ENCODE results near the gene CXorf58. TPM values are rescaled to one million over a fixed set of nuclear protein-coding genes. Genes with fewer than 3 reads are reported as not detected.

Gene CXorf58
- total RNA-seq, 1 donor, result 0.10 TPM

- Histone ChIP-seq H3K4me3 (ENCODE audit: low read length) (no peak overlapping the region), H3K9me3 (ENCODE audit: low read depth, low read length) (no peaks in the 10 kb centered on the region), H3K27me3 (ENCODE audit: insufficient read depth, low read length) (no peaks in the 10 kb centered on the region), H3K4me1 (ENCODE audit: insufficient read depth, low read length) (no peaks in the 10 kb centered on the region)
These were observed 12.0 kb downstream of the CXorf58 start for GRCh38 chrX:23919706-23920320.

- Histone ChIP-seq H3K27me3 (ENCODE audit: insufficient read depth, low read length) (no peaks in the 10 kb centered on the region), H3K4me3 (ENCODE audit: low read length) (no peak overlapping the region), H3K9me3 (ENCODE audit: low read depth, low read length) (no peaks in the 10 kb centered on the region), H3K4me1 (ENCODE audit: insufficient read depth, low read length) (peaks cover 2% of the 10 kb centered on the region)
These were observed 18.2 kb downstream of the CXorf58 start for GRCh38 chrX:23926015-23926414.

GRCh38 chrX:23930894-23931604 is 23.2 kb downstream of the CXorf58 start:
- H3K27me3 ChIP-seq (ENCODE audit: insufficient read depth, low read length), result no peaks in the 10 kb centered on the region
- no peak overlapping the region for H3K4me3 ChIP-seq (ENCODE audit: low read length)
- no peaks in the 10 kb centered on the region for H3K9me3 ChIP-seq (ENCODE audit: low read depth, low read length)
- peaks cover 8% of the 10 kb centered on the region for H3K4me1 ChIP-seq (ENCODE audit: insufficient read depth, low read length)

- no peak overlapping the region for H3K4me3 ChIP-seq (ENCODE audit: low read length)
These were observed 24.2 kb downstream of the CXorf58 start for GRCh38 chrX:23932046-23932445.

GRCh38 chrX:23935106-23935505 is 27.3 kb downstream of the CXorf58 start:
- no peak overlapping the region for H3K4me3 ChIP-seq (ENCODE audit: low read length)
- H3K9me3 ChIP-seq (ENCODE audit: low read depth, low read length), result no peaks in the 10 kb centered on the region
- H3K27me3 ChIP-seq (ENCODE audit: insufficient read depth, low read length), result no peaks in the 10 kb centered on the region
- peaks cover 8% of the 10 kb centered on the region for H3K4me1 ChIP-seq (ENCODE audit: insufficient read depth, low read length)

More at GRCh38 chrX:23932046-23932445, 24.2 kb downstream of the CXorf58 start:
- Histone ChIP-seq H3K27me3 (ENCODE audit: insufficient read depth, low read length) (no peaks in the 10 kb centered on the region), H3K4me1 (ENCODE audit: insufficient read depth, low read length) (peaks cover 8% of the 10 kb centered on the region), H3K9me3 (ENCODE audit: low read depth, low read length) (no peaks in the 10 kb centered on the region)

- Histone ChIP-seq H3K9me3 (ENCODE audit: low read depth, low read length) (no peaks in the 10 kb centered on the region), H3K4me1 (ENCODE audit: insufficient read depth, low read length) (peaks cover 5% of the 10 kb centered on the region), H3K27me3 (ENCODE audit: insufficient read depth, low read length) (no peaks in the 10 kb centered on the region), H3K4me3 (ENCODE audit: low read length) (no peak overlapping the region)
These were observed 28.4 kb downstream of the CXorf58 start for GRCh38 chrX:23936180-23936579.

DNA sequence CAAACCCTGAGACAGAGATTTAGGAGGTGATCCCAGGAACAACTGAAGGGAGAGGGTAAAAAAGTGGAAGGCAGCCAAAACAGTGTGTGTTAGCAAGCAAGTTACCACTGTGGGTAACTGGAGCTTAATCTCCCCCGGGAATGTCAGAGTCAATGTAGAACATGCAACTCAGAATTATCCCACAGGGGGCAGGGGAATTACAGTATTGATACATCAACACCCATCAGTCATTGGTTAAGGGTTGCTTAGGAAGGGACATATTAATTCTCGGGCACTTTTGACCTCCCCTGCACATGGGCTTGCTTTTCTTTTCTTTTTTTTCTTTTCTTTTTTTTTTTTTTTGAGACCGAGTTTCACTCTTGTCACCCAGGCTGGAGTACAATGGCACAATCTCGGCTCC is 29.3 kb downstream of the CXorf58 start:
- Histone ChIP-seq H3K27me3 (ENCODE audit: insufficient read depth, low read length) (no peaks in the 10 kb centered on the region), H3K9me3 (ENCODE audit: low read depth, low read length) (no peaks in the 10 kb centered on the region), H3K4me3 (ENCODE audit: low read length) (no peak overlapping the region), H3K4me1 (ENCODE audit: insufficient read depth, low read length) (no peaks in the 10 kb centered on the region)

- Histone ChIP-seq H3K9me3 (ENCODE audit: low read depth, low read length) (no peaks in the 10 kb centered on the region), H3K27me3 (ENCODE audit: insufficient read depth, low read length) (no peaks in the 10 kb centered on the region)
These were observed 30.9 kb downstream of the CXorf58 start for GRCh38 chrX:23938690-23939089.

GRCh38 chrX:23939203-23939602 is 31.4 kb downstream of the CXorf58 start:
- Histone ChIP-seq H3K4me1 (ENCODE audit: insufficient read depth, low read length) (no peaks in the 10 kb centered on the region), H3K9me3 (ENCODE audit: low read depth, low read length) (no peaks in the 10 kb centered on the region), H3K27me3 (ENCODE audit: insufficient read depth, low read length) (no peaks in the 10 kb centered on the region), H3K4me3 (ENCODE audit: low read length) (no peak overlapping the region)

More at GRCh38 chrX:23938690-23939089, 30.9 kb downstream of the CXorf58 start:
- Histone ChIP-seq H3K4me3 (ENCODE audit: low read length) (no peak overlapping the region), H3K4me1 (ENCODE audit: insufficient read depth, low read length) (no peaks in the 10 kb centered on the region)

- no peaks in the 10 kb centered on the region for H3K9me3 ChIP-seq (ENCODE audit: low read depth, low read length)
- no peaks in the 10 kb centered on the region for H3K27me3 ChIP-seq (ENCODE audit: insufficient read depth, low read length)
- no peaks in the 10 kb centered on the region for H3K4me1 ChIP-seq (ENCODE audit: insufficient read depth, low read length)
- no peak overlapping the region for H3K4me3 ChIP-seq (ENCODE audit: low read length)
These were observed 36.4 kb downstream of the CXorf58 start for GRCh38 chrX:23944234-23944633.

GRCh38 chrX:23945206-23945605 is 37.4 kb downstream of the CXorf58 start:
- H3K9me3 ChIP-seq (ENCODE audit: low read depth, low read length), result no peaks in the 10 kb centered on the region
- H3K4me3 ChIP-seq (ENCODE audit: low read length), result no peak overlapping the region
- no peaks in the 10 kb centered on the region for H3K4me1 ChIP-seq (ENCODE audit: insufficient read depth, low read length)
- H3K27me3 ChIP-seq (ENCODE audit: insufficient read depth, low read length), result no peaks in the 10 kb centered on the region

DNA sequence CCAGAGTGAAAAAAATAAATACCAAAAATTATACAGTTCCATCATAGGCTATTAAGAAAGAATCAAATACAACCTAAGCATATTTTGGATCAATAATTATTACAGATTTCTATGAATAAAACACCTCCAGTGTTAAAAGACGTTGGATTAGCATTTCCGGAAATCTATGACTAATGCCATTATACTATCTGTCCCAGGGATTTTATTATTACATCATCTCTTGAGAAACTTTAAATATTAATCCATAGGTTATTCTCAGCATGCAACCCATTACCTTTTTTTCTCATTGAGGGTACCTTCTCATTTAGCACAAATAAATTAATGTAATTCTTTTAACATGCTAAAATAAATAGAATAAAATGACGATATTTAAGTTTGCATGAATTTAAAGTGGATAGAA is 44.6 kb downstream of the CXorf58 start:
- H3K4me3 ChIP-seq (ENCODE audit: low read length), result no peak overlapping the region
- H3K9me3 ChIP-seq (ENCODE audit: low read depth, low read length), result no peaks in the 10 kb centered on the region
- H3K4me1 ChIP-seq (ENCODE audit: insufficient read depth, low read length), result peaks cover 17% of the 10 kb centered on the region
- no peaks in the 10 kb centered on the region for H3K27me3 ChIP-seq (ENCODE audit: insufficient read depth, low read length)

- no peaks in the 10 kb centered on the region for H3K9me3 ChIP-seq (ENCODE audit: low read depth, low read length)
- peak overlapping the region; percentile 32 for H3K4me3 ChIP-seq (ENCODE audit: low read length)
- H3K27me3 ChIP-seq (ENCODE audit: insufficient read depth, low read length), result no peaks in the 10 kb centered on the region
- H3K4me1 ChIP-seq (ENCODE audit: insufficient read depth, low read length), result peaks cover 17% of the 10 kb centered on the region
These were observed 45.4 kb downstream of the CXorf58 start for GRCh38 chrX:23952984-23953907.

DNA sequence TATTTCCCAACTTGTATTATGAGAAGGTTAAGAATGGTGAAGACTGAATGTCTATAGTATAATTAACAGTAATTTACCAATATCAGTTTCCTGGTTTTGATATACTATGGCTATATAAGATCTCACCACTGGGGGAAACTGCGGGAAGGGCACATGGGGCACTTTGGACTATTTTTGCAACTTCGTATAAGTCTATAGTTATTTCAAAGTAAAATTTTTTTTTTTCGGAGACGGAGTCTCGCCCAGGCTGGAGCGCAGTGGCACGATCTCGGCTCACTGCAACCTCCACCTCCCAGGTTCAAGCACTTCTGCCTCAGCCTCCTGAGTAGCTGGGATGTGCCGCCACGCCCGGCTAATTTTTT is 46.1 kb downstream of the CXorf58 start:
- peak overlapping the region; percentile 32 for H3K4me3 ChIP-seq (ENCODE audit: low read length)
- H3K27me3 ChIP-seq (ENCODE audit: insufficient read depth, low read length), result no peaks in the 10 kb centered on the region
- H3K9me3 ChIP-seq (ENCODE audit: low read depth, low read length), result no peaks in the 10 kb centered on the region

DNA sequence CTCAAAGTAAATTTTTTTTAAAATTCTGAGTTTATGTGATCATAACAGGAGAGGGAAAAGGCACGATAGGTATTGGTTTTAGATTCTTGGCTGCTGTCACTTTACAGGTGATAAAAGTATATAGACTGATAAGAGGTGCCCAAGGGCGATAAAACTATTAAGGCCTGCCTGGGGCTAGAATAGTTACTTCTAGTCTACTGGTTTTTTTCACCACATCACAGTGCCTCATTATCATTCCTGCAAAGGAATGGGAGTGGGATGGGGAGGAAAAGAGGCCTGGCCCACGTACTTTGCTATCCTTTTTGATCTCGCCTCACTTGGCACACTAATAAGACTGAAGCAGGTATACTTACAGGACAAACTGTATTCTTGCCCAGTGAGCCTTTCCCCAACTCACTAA is 46.6 kb downstream of the CXorf58 start:
- Histone ChIP-seq H3K4me1 (ENCODE audit: insufficient read depth, low read length) (peaks cover 17% of the 10 kb centered on the region), H3K4me3 (ENCODE audit: low read length) (no peak overlapping the region), H3K27me3 (ENCODE audit: insufficient read depth, low read length) (no peaks in the 10 kb centered on the region), H3K9me3 (ENCODE audit: low read depth, low read length) (no peaks in the 10 kb centered on the region)

More for the DNA sequence above, 46.1 kb downstream of the CXorf58 start:
- peaks cover 17% of the 10 kb centered on the region for H3K4me1 ChIP-seq (ENCODE audit: insufficient read depth, low read length)
